Loucy (cell line): Measurements from ENCODE around the gene CNKSR3.

ENCODE experiments used
- H2AFZ ChIP-seq: fragments of 200-600 bp; sonication (generic); 2 replicates; pipeline ENCODE4 v1.6.0; 2016; ENCODE audit warnings: antibody characterized with exemption, mild to moderate bottlenecking, low read length, moderate library complexity
- H3F3A ChIP-seq: fragments of 200-600 bp; 2 replicates; pipeline ENCODE4 v1.6.0; 2016; ENCODE audit warnings: antibody characterized with exemption, low read depth, mild to moderate bottlenecking
- H3K27me3 ChIP-seq: fragments of 200-600 bp; sonication (generic); 2 replicates; pipeline ENCODE4 v1.6.1; 2014; ENCODE audit warnings: low read length, mild to moderate bottlenecking; ENCODE audit not compliant: insufficient read depth, poor library complexity, severe bottlenecking
- H3K36me3 ChIP-seq: fragments of 200-600 bp; sonication (generic); 2 replicates; pipeline ENCODE4 v1.6.1; 2016; ENCODE audit warnings: low read length; ENCODE audit not compliant: insufficient read depth
- H3K4me1 ChIP-seq: fragments of 200-600 bp; sonication (generic); 2 replicates; pipeline ENCODE4 v1.5.1; 2014; ENCODE audit warnings: low read length, mild to moderate bottlenecking; ENCODE audit not compliant: insufficient read depth, poor library complexity, severe bottlenecking
- H3K4me2 ChIP-seq: fragments of 200-600 bp; sonication (generic); 2 replicates; pipeline ENCODE4 v1.6.0; 2014; ENCODE audit warnings: antibody characterized with exemption, low read length, low read depth, mild to moderate bottlenecking; ENCODE audit not compliant: poor library complexity, severe bottlenecking
- H3K4me3 ChIP-seq: fragments of 200-600 bp; sonication (generic); 2 replicates; pipeline ENCODE4 v1.5.1; 2014; ENCODE audit warnings: low read length, mild to moderate bottlenecking, mixed read lengths; ENCODE audit not compliant: poor library complexity, severe bottlenecking
- H3K79me2 ChIP-seq: fragments of 200-600 bp; sonication (generic); 2 replicates; pipeline ENCODE4 v1.6.1; 2014; ENCODE audit warnings: low read length; ENCODE audit not compliant: insufficient read depth
- H3K9ac ChIP-seq: fragments of 200-600 bp; sonication (generic); 2 replicates; pipeline ENCODE4 v1.6.0; 2014; ENCODE audit warnings: mild to moderate bottlenecking, low read depth, low read length, moderate library complexity; ENCODE audit not compliant: poor library complexity, severe bottlenecking
- H3K9me2 ChIP-seq: fragments of 200-600 bp; sonication (generic); replicated peaks from 2 replicates; pipeline ENCODE4 v1.6.1; 2016; ENCODE audit warnings: low read depth, low read length, mixed read lengths
- H3K9me3 ChIP-seq: fragments of 200-600 bp; sonication (generic); 2 replicates; pipeline ENCODE4 v1.6.1; 2014; ENCODE audit warnings: mild to moderate bottlenecking, antibody characterized with exemption, low read length, low read depth; ENCODE audit not compliant: insufficient read depth
- H4K20me1 ChIP-seq: fragments of 200-600 bp; sonication (generic); 2 replicates; pipeline ENCODE4 v1.6.0; 2014; ENCODE audit warnings: antibody characterized with exemption, low read length, mild to moderate bottlenecking; ENCODE audit not compliant: insufficient read depth, poor library complexity, severe bottlenecking
- CTCF ChIP-seq: fragments of 200-600 bp; sonication (generic); conservative IDR thresholded peaks from 2 replicates; pipeline ENCODE4 v1.5.1; 2014; ENCODE audit warnings: mild to moderate bottlenecking, antibody characterized with exemption, low read length
- EZH2phosphoT487 ChIP-seq: fragments of 200-600 bp; IDR thresholded peaks from 2 replicates; pipeline ENCODE4 v1.6.1; 2018; ENCODE audit warnings: antibody characterized with exemption, mild to moderate bottlenecking, moderate library complexity, borderline replicate concordance

CNKSR3 gene

GRCh38 chr6:154388803-154389202, 121.7 kb downstream of the CNKSR3 start:
- H3K9ac ChIP-seq, result no peak overlapping the region
- H3K9me2 ChIP-seq, result no peaks in the 10 kb centered on the region
- no peak overlapping the region for H3K4me2 ChIP-seq
- no peak overlapping the region for H2AFZ ChIP-seq
- no peaks in the 10 kb centered on the region for H3K4me1 ChIP-seq
- no peaks in the 10 kb centered on the region for H3K9me3 ChIP-seq
- H4K20me1 ChIP-seq, result no peaks in the 10 kb centered on the region
- TF ChIP-seq EZH2phosphoT487 (no peak), CTCF (no peak)
- H3K4me3 ChIP-seq, result no peak overlapping the region
- no peaks in the 10 kb centered on the region for H3K27me3 ChIP-seq
- no peaks in the 10 kb centered on the region for H3K36me3 ChIP-seq
- no peaks in the 10 kb centered on the region for H3F3A ChIP-seq
- no peaks in the 10 kb centered on the region for H3K79me2 ChIP-seq

GRCh38 chr6:154386848-154387717, 123.4 kb downstream of the CNKSR3 start:
- Histone ChIP-seq H3K36me3 (no peaks in the 10 kb centered on the region), H3K4me2 (no peak overlapping the region)
- TF ChIP-seq CTCF, result no peak
- TF ChIP-seq EZH2phosphoT487, result no peak

GRCh38 chr6:154384191-154384590, 126.3 kb downstream of the CNKSR3 start:
- Histone ChIP-seq H3K27me3 (no peaks in the 10 kb centered on the region), H3K4me2 (no peak overlapping the region), H3K9me3 (no peaks in the 10 kb centered on the region), H3K9ac (no peak overlapping the region), H2AFZ (no peak overlapping the region), H3K36me3 (no peaks in the 10 kb centered on the region), H3K9me2 (no peaks in the 10 kb centered on the region), H4K20me1 (no peaks in the 10 kb centered on the region), H3K4me3 (no peak overlapping the region), H3K4me1 (no peaks in the 10 kb centered on the region), H3K79me2 (no peaks in the 10 kb centered on the region), H3F3A (no peaks in the 10 kb centered on the region)
- no peak for TF ChIP-seq EZH2phosphoT487
- no peak for TF ChIP-seq CTCF

More at GRCh38 chr6:154386848-154387717, 123.4 kb downstream of the CNKSR3 start:
- Histone ChIP-seq H3K79me2 (no peaks in the 10 kb centered on the region), H2AFZ (no peak overlapping the region), H3K27me3 (no peaks in the 10 kb centered on the region), H3K9me2 (no peaks in the 10 kb centered on the region), H3K9ac (no peak overlapping the region), H3K9me3 (no peaks in the 10 kb centered on the region), H3K4me1 (no peaks in the 10 kb centered on the region), H4K20me1 (no peaks in the 10 kb centered on the region), H3F3A (no peaks in the 10 kb centered on the region), H3K4me3 (no peak overlapping the region)
